SK-N-SH (cell line): ENCODE data around the gene KLHDC8B. TPM values are rescaled to one million over a fixed set of nuclear protein-coding genes. Genes with fewer than 3 reads are reported as not detected.

Experiments used
- CTCF ChIA-PET: fragments of 300-600, 350-600 bp; formaldehyde crosslinking; extraction: SDS; loops from one replicate; lab custom pipeline; 2021; lab: Yijun Ruan, JAX
- POLR2A ChIA-PET: fragments of 350-600 bp; sonication (Branson Sonifier 250); formaldehyde crosslinking; extraction: SDS; loops from one replicate; lab custom pipeline; 2020; ENCODE audit warnings: antibody characterized with exemption, inconsistent platforms; lab: Yijun Ruan, JAX
- DNase-seq: peaks from one replicate; pipeline ENCODE4 v3.0.0; 2012
- H2AFZ ChIP-seq: fragments of 200-600 bp; sonication (generic); 2 replicates; pipeline ENCODE4 v1.8.1; 2016; ENCODE audit warnings: antibody characterized with exemption, mild to moderate bottlenecking, low read depth
- H3F3A ChIP-seq: fragments of 200-600 bp; sonication (generic); replicated peaks from 2 replicates; pipeline ENCODE3; 2016; ENCODE audit warnings: antibody characterized with exemption, mild to moderate bottlenecking; ENCODE audit not compliant: insufficient read depth
- H3K27ac ChIP-seq, 2 experiments: fragments of 200-500 bp in 1 of 2; fragments of 200-600 bp in 1 of 2; sonication (Bioruptor generic) in 1 of 2; sonication (generic), shearing (Covaris generic) in 1 of 2; 2 replicates each; pipeline versions ENCODE4 v1.5.1 to v1.6.1; 2014 to 2016; ENCODE audit warnings: low read depth in 2 of 2, inconsistent platforms in 1 of 2, low read length in 1 of 2, mild to moderate bottlenecking in 1 of 2, mixed read lengths in 1 of 2
- H3K27me3 ChIP-seq: fragments of 200-600 bp; sonication (generic), shearing (Covaris generic); 2 replicates; pipeline ENCODE4 v1.6.1; 2016; ENCODE audit warnings: mixed run types; ENCODE audit not compliant: insufficient read depth
- H3K36me3 ChIP-seq, 2 experiments: fragments of 200-500 bp in 1 of 2; fragments of 200-600 bp in 1 of 2; sonication (Bioruptor generic) in 1 of 2; sonication (generic) in 1 of 2; replicated peaks in 1 of 2; 2 replicates each; pipeline versions ENCODE3 to v1.5.1; 2014 to 2016; ENCODE audit warnings: low read length in 1 of 2, mild to moderate bottlenecking in 1 of 2; ENCODE audit not compliant: insufficient read depth in 2 of 2, control insufficient read depth in 1 of 2
- H3K4me1 ChIP-seq, 2 experiments: fragments of 200-500 bp in 1 of 2; fragments of 200-600 bp in 1 of 2; sonication (Bioruptor generic) in 1 of 2; sonication (generic), shearing (Covaris generic) in 1 of 2; 2 replicates each; pipeline versions ENCODE4 v1.5.1 to v1.6.1; 2014 to 2016; ENCODE audit warnings: low read depth in 1 of 2, low read length in 1 of 2, mixed run types in 1 of 2; ENCODE audit not compliant: insufficient read depth in 2 of 2, control insufficient read depth in 1 of 2
- H3K4me2 ChIP-seq: fragments of 200-600 bp; sonication (generic), shearing (Covaris generic); 2 replicates; pipeline ENCODE4 v1.6.1; 2017; ENCODE audit warnings: mixed run types
- H3K4me3 ChIP-seq, 2 experiments: fragments of 200-500 bp in 1 of 2; fragments of 200-600 bp in 1 of 2; sonication (Bioruptor generic) in 1 of 2; sonication (generic), shearing (Covaris generic) in 1 of 2; 2 replicates each; pipeline versions ENCODE4 v1.5.1 to v1.8.1; 2014 to 2016; ENCODE audit warnings: low read depth in 2 of 2, inconsistent platforms in 1 of 2, low read length in 1 of 2, mild to moderate bottlenecking in 1 of 2, mixed read lengths in 1 of 2, moderate library complexity in 1 of 2
- H3K79me2 ChIP-seq: fragments of 200-600 bp; sonication (generic); 2 replicates; pipeline ENCODE4 v1.8.1; 2017; ENCODE audit warnings: mild to moderate bottlenecking; ENCODE audit not compliant: insufficient read depth
- H3K9ac ChIP-seq: fragments of 200-600 bp; sonication (generic); 2 replicates; pipeline ENCODE4 v1.6.1; 2017; ENCODE audit warnings: mixed run types
- H3K9me2 ChIP-seq: fragments of 200-600 bp; sonication (generic); 2 replicates; pipeline ENCODE4 v1.6.1; 2017; ENCODE audit warnings: mixed run types
- H3K9me3 ChIP-seq: fragments of 200-600 bp; sonication (generic); 2 replicates; pipeline ENCODE4 v1.6.1; 2017; ENCODE audit warnings: mixed run types, mild to moderate bottlenecking, moderate library complexity
- H4K20me1 ChIP-seq: fragments of 200-600 bp; sonication (generic); 2 replicates; pipeline ENCODE4 v1.6.1; 2017; ENCODE audit warnings: mild to moderate bottlenecking, mixed run types; ENCODE audit not compliant: insufficient read depth
- CHD2 ChIP-seq: fragments of 150-350 bp; IDR thresholded peaks from 2 replicates; pipeline ENCODE4 v1.6.1; 2018; ENCODE audit warnings: low read length; ENCODE audit not compliant: partially characterized antibody
- ELF1 ChIP-seq: IDR thresholded peaks from 2 replicates; pipeline ENCODE4 v1.4.0; 2012
- FOXM1 ChIP-seq: IDR thresholded peaks from 2 replicates; pipeline ENCODE4 v1.4.0; 2012; ENCODE audit warnings: low read depth, mild to moderate bottlenecking
- GABPA ChIP-seq: IDR thresholded peaks from 2 replicates; pipeline ENCODE4 v1.4.0; 2012; ENCODE audit warnings: low read depth, mild to moderate bottlenecking
- JUND ChIP-seq: IDR thresholded peaks from 2 replicates; pipeline ENCODE4 v1.4.0; 2012
- NFIC ChIP-seq: IDR thresholded peaks from 2 replicates; pipeline ENCODE4 v1.4.0; 2012; ENCODE audit warnings: borderline replicate concordance
- NRF1 ChIP-seq: IDR thresholded peaks from 2 replicates; pipeline ENCODE4 v1.6.1; 2012; ENCODE audit warnings: low read depth, mild to moderate bottlenecking, low read length
- POLR2AphosphoS5 ChIP-seq: IDR thresholded peaks from 2 replicates; pipeline ENCODE4 v1.6.1; 2012; ENCODE audit warnings: low read depth, low read length
- RAD21 ChIP-seq: IDR thresholded peaks from 2 replicates; pipeline ENCODE4 v1.6.1; 2012; ENCODE audit warnings: mild to moderate bottlenecking, low read length
- RCOR1 ChIP-seq: fragments of 150-350 bp; IDR thresholded peaks from 2 replicates; pipeline ENCODE4 v1.6.1; 2017; ENCODE audit warnings: antibody characterized with exemption, low read length
- RFX5 ChIP-seq: IDR thresholded peaks from 2 replicates; pipeline ENCODE4 v1.6.1; 2012; ENCODE audit warnings: mild to moderate bottlenecking, improper control_type of control experiment, low read length
- RXRA ChIP-seq: IDR thresholded peaks from 2 replicates; pipeline ENCODE4 v1.4.0; 2012; ENCODE audit warnings: low read depth, mild to moderate bottlenecking, borderline replicate concordance
- SMC3 ChIP-seq: IDR thresholded peaks from 2 replicates; pipeline ENCODE4 v1.6.1; 2012; ENCODE audit warnings: low read depth, low read length, improper control_type of control experiment
- WGBS: methylation state at CpG from one replicate; pipeline ENCODE4 v1.1.6; 2017; ENCODE audit warnings: low lambda C conversion rate; 5-methylcytosine and 5-hydroxymethylcytosine counted together
- polyA plus RNA-seq, 3 experiments: library from polyadenylated mRNA; depleted of rRNA; stranded (reverse); fragments of >200 nt; gene quantifications; 2 replicates each; pipeline ENCODE4 v1.2.3, GENCODE V29; 2012
- TF ChIP-seq, protein P1 (sequence below): fragments of 150-350 bp; IDR thresholded peaks from 2 replicates; pipeline ENCODE4 v1.6.1; 2017; ENCODE audit warnings: antibody characterized with exemption, low read length, low read depth, borderline replicate concordance
- TF ChIP-seq, protein P2 (sequence below): IDR thresholded peaks from 2 replicates; pipeline ENCODE4 v1.4.0; 2012; ENCODE audit warnings: low read depth, borderline replicate concordance
- TF ChIP-seq, protein P3 (sequence below): fragments of 150-350 bp; IDR thresholded peaks from 2 replicates; pipeline ENCODE4 v1.6.1; 2016; ENCODE audit warnings: mild to moderate bottlenecking, low read depth, low read length
- TF ChIP-seq, protein P4 (sequence below): fragments of 200-600 bp; sonication (generic); IDR thresholded peaks from 2 replicates; pipeline ENCODE4 v1.6.1; 2017; ENCODE audit warnings: antibody characterized with exemption, mild to moderate bottlenecking, moderate library complexity
- TF ChIP-seq, protein P5 (sequence below): IDR thresholded peaks from 2 replicates; pipeline ENCODE4 v1.4.0; 2012; ENCODE audit warnings: low read depth

The KLHDC8B gene
- polyA plus RNA-seq, 1 of the 3 experiments (the other 2 are of a cell fraction): 35.3 TPM

DNA sequence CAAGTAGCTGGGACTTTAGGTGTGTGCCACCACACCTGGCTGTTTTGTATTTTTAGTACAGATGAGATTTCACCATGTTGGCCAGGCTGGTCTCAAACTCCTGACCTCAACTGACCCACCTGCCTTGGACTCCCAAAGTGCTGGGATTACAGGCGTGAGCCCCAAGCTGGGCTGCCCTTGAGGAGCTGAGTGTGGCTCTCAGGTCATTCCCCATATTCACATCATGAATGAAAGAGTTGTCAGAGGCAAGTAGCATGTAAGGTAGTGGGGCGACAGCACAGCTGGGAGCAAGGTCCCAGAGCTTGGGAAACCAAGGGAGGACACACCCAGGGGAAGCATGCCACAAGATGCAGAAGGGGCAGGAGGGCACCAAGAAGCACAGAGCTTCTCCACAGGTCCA lies 10.2 kb upstream of the KLHDC8B start:
- H3K9me3 ChIP-seq: no peaks in the 10 kb centered on the region
- DNase-seq: no peak
- POLR2A ChIA-PET: no interaction called here
- no peak overlapping the region for H2AFZ ChIP-seq
- no peak overlapping the region for H3K4me3 ChIP-seq
- no peaks in the 10 kb centered on the region for H4K20me1 ChIP-seq
- peaks cover 7% of the 10 kb centered on the region for H3F3A ChIP-seq
- TF ChIP-seq RAD21 (no peak), CHD2 (no peak), ELF1 (no peak), GABPA (no peak), NRF1 (no peak), RFX5 (no peak)
- TF ChIP-seq, protein P1, sequence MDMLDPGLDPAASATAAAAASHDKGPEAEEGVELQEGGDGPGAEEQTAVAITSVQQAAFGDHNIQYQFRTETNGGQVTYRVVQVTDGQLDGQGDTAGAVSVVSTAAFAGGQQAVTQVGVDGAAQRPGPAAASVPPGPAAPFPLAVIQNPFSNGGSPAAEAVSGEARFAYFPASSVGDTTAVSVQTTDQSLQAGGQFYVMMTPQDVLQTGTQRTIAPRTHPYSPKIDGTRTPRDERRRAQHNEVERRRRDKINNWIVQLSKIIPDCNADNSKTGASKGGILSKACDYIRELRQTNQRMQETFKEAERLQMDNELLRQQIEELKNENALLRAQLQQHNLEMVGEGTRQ: no peak
- TF ChIP-seq, protein P2, sequence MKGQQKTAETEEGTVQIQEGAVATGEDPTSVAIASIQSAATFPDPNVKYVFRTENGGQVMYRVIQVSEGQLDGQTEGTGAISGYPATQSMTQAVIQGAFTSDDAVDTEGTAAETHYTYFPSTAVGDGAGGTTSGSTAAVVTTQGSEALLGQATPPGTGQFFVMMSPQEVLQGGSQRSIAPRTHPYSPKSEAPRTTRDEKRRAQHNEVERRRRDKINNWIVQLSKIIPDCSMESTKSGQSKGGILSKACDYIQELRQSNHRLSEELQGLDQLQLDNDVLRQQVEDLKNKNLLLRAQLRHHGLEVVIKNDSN: no peak
- TF ChIP-seq, protein P3, sequence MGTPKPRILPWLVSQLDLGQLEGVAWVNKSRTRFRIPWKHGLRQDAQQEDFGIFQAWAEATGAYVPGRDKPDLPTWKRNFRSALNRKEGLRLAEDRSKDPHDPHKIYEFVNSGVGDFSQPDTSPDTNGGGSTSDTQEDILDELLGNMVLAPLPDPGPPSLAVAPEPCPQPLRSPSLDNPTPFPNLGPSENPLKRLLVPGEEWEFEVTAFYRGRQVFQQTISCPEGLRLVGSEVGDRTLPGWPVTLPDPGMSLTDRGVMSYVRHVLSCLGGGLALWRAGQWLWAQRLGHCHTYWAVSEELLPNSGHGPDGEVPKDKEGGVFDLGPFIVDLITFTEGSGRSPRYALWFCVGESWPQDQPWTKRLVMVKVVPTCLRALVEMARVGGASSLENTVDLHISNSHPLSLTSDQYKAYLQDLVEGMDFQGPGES: no peak
- peaks cover 0 to 9% of the 10 kb centered on the region in 2 experiments; a peak in 2 of 4 replicates for H3K4me1 ChIP-seq
- peaks cover 14 to 25% of the 10 kb centered on the region in 2 experiments for H3K36me3 ChIP-seq
- H3K9me2 ChIP-seq: no peaks in the 10 kb centered on the region
- H3K79me2 ChIP-seq: peaks cover 24% of the 10 kb centered on the region
- CTCF ChIA-PET: interaction anchor here (2.0 kb wide), 1 partner anchor 10 kb away, joined by 9 read pairs; the partner anchor contains the start of gene KLHDC8B
- H3K9ac ChIP-seq: no peak overlapping the region
- H3K27ac ChIP-seq: no peak overlapping the region
- no peaks in the 10 kb centered on the region for H3K27me3 ChIP-seq
- H3K4me2 ChIP-seq: no peak overlapping the region
- 100% methylated on average over 1 of the region's 2 CpGs for WGBS

DNA sequence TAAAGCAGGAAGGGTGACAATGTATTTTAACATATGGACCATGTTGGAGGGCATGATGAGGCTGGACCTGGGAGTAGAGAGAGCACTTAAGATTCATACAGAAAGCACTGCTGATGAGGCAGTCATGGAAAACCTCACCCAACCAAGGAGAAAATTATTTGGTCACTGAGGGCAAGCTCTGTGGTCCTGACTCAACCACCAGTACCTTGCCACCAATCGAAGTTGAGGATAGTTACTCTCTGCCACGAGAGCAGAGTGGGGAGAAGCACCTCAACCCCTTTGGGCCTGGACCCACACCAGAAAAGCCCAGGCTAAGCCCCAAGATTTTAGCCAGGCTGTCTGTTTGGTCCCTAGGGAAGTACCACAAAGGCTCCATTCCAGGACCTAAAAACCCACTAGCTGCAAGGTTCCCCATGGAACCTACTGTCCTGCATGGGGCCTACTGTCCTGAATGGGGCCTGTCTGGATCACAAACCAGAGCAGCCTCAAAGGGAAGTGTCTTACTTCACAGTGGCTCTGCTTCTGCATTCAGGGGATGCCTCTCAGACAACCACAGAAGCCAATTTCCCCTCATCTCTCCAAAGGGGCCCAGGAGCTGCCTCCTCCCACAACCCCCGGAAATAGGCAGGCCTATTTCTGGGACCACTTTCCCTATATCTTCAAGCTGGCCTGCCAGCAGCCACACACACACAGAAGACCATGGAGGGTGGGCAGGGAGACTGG lies 9.4 kb upstream of the KLHDC8B start:
- ChIA-PET POLR2A (interaction anchor here (1.0 kb wide), 1 partner anchor 177 kb away, joined by 3 read pairs; no protein-coding TSS in a partner anchor), CTCF (interaction anchor here (2.0 kb wide), 1 partner anchor 9 kb away, joined by 9 read pairs; the partner anchor contains the start of gene KLHDC8B)
- no peak overlapping the region for H3K9ac ChIP-seq
- peaks cover 29% of the 10 kb centered on the region for H3K79me2 ChIP-seq
- no peak overlapping the region for H3K27ac ChIP-seq
- no peak overlapping the region for H2AFZ ChIP-seq
- peaks cover 14 to 25% of the 10 kb centered on the region in 2 experiments for H3K36me3 ChIP-seq
- H3K9me2 ChIP-seq: no peaks in the 10 kb centered on the region
- peaks cover 3 to 15% of the 10 kb centered on the region in 2 experiments; a peak in 3 of 4 replicates for H3K4me1 ChIP-seq
- DNase-seq: no peak
- H3K4me2 ChIP-seq: no peak overlapping the region
- H3K9me3 ChIP-seq: no peaks in the 10 kb centered on the region
- 95% methylated on average over 3 of the region's 3 CpGs for WGBS
- H3F3A ChIP-seq: peaks cover 7% of the 10 kb centered on the region
- H3K27me3 ChIP-seq: no peaks in the 10 kb centered on the region
- H4K20me1 ChIP-seq: no peaks in the 10 kb centered on the region
- TF ChIP-seq, protein P3: no peak
- no peak for TF ChIP-seq ELF1
- no peak for TF ChIP-seq RCOR1
- no peak; the same call in 1 of the 2 replicates for TF ChIP-seq POLR2AphosphoS5
- no peak for TF ChIP-seq NFIC
- no peak for TF ChIP-seq NRF1
- TF ChIP-seq, protein P4, sequence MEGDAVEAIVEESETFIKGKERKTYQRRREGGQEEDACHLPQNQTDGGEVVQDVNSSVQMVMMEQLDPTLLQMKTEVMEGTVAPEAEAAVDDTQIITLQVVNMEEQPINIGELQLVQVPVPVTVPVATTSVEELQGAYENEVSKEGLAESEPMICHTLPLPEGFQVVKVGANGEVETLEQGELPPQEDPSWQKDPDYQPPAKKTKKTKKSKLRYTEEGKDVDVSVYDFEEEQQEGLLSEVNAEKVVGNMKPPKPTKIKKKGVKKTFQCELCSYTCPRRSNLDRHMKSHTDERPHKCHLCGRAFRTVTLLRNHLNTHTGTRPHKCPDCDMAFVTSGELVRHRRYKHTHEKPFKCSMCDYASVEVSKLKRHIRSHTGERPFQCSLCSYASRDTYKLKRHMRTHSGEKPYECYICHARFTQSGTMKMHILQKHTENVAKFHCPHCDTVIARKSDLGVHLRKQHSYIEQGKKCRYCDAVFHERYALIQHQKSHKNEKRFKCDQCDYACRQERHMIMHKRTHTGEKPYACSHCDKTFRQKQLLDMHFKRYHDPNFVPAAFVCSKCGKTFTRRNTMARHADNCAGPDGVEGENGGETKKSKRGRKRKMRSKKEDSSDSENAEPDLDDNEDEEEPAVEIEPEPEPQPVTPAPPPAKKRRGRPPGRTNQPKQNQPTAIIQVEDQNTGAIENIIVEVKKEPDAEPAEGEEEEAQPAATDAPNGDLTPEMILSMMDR: no peak
- TF ChIP-seq RXRA: no peak
- TF ChIP-seq SMC3: no peak
- no peak for TF ChIP-seq RAD21
- TF ChIP-seq, protein P5, sequence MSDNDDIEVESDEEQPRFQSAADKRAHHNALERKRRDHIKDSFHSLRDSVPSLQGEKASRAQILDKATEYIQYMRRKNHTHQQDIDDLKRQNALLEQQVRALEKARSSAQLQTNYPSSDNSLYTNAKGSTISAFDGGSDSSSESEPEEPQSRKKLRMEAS: no peak
- TF ChIP-seq JUND: no peak
- TF ChIP-seq FOXM1: no peak
- TF ChIP-seq, protein P2: no peak
- no peak for TF ChIP-seq GABPA
- TF ChIP-seq, all 33 proteins: peak for 0
- H3K4me3 ChIP-seq: no peak overlapping the region
